Activated CD4-positive, alpha-beta T cell treated with anti-CD3 and anti-CD28 coated beads for 24 hours (primary cell): Measurements from ENCODE around the gene SOBP.

ENCODE experiments used
- DNase-seq, 2 donors: peaks; one replicate each; pipeline ENCODE4 v3.0.0-alpha.2; 2020; ENCODE audit warnings: low read depth in 2 of 2

Gene SOBP

DNA sequence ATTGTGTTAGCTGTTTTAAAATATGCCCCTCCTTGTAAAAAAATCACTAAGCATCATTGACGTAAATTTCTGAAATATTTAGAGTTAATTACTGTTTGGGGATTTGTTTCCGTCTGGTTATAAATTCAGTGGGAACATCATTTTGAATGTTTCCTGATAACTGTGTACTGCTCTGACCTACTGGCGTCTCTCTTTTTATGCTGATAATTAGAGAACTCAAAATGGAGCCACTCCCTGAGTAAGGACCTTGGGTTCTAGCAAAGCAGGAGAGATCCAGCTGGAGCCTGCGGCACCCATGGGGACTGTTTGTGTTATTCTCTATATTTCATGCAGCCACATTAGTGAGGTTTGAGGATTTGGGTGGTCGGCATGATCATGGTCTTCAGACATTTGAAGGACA, 124.9 kb downstream of the SOBP start:
- DNase-seq: no peak

DNA sequence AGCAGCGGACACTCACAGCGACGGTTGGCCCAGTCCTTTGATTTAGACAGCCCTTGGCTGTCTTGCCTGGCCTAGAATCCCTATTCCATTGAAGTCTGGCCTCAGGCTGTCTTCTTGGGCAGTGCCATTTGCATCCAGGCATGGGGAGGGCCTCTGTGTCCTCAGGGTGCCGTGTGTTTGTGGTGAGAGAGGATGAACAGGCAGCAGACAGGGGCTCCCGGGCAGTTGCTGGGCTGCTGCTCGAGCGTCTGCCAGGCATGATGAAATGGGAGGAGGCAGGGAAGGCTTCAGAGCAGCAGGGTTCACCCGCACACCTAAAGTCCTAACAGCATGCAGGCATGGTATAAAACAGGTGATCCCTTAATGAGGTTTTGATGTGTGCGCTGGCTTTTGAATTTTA, 126.9 kb downstream of the SOBP start:
- no peak for DNase-seq

DNA sequence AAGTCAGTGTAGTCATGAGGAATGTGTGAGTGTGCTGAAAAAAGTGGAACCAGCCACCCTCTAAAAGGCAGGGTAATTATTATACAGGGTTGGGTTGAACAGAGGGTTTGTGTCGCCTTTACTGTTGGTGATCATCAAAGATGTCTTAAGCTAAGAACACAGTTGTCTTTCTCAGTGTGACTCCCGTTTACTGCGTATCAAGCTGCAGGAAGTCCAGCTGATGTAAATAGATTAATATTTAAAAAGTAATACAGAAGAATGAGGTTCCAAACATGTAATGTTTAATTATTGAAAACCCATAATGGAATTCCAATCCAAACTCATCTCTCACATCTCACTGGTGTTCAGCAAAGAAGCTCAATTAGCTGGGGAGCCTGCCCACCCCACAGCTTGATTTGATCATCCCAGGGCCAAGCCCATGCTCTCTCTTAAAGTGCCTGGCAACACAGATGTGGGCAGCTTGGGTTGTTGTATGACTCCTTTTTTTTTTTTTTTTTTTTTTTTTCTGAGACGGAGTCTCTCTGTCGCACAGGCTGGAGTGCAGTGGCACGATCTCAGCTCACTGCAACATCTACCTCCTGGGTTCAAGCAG, 127.5 kb downstream of the SOBP start:
- no peak for DNase-seq

DNA sequence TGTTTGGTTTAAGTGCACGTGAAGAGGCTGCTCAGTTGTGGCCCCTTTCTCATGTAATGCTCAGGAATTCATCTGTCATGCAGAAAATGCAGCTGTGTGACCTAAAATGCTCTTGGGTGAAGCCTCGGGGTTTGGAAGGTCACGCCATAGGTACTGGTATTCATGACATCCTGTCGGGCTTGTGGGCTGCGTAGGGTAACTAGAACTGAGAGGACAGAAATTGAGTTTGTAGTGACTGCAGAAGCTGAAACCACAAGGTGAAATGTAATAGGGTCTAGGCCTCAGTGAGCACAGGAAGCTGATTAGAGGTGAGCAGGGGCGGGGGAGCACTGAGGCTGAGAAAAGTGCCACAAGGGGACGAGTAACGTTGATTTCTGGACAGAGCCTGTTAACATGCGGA, 128.8 kb downstream of the SOBP start:
- DNase-seq: no peak

DNA sequence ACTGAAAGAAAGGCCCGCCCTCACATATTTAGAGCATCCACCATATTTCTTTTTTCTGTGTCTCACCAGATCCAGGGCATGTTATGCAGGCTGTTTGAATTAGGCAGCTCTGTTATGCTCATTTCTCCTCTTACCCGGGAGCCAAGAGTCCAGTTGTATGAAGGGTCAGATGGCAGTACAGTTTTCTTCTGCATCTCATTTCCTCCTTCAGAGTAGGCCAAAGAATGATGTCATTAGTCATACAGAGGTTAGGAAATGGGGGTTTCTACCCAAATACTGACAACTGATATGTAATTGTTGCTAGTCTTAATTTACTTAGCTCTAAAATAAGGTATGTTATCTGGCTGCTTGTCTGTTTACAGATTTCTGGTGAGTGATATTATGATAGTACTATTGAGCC, 130.8 kb downstream of the SOBP start:
- no peak for DNase-seq

DNA sequence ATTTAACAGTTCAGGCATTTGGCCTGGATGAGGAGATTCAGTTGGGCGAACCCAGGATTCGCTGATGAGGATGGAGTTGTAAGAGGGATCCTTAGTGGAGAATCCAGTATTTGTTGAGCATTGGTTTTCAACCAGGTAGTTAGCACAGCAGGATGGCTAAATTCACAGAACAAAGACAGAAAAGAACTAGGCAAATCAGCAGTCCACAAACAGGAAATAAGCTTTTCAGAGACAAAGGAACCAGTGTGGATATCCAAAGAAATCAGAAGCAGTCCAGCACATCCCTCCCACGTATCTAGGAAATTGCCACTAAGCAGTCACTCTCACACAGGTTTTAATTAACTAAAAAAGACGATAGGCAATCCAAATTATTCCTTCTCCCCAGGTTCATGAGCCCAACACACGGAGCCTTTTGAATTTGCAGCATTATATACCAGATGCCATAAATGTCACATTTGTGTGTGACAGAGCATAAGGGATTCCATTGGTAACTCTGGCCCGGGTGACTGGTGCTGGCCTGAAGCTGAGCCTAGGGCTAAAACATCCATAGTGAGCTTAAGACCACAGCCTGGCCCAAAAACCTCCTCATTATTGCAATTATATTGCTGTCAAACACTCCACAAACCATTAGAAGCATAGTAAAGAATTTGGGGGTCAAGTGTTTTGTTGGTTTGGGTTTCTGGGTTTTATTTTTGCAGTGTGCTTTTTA, 131.5 kb downstream of the SOBP start:
- DNase-seq: no peak

DNA sequence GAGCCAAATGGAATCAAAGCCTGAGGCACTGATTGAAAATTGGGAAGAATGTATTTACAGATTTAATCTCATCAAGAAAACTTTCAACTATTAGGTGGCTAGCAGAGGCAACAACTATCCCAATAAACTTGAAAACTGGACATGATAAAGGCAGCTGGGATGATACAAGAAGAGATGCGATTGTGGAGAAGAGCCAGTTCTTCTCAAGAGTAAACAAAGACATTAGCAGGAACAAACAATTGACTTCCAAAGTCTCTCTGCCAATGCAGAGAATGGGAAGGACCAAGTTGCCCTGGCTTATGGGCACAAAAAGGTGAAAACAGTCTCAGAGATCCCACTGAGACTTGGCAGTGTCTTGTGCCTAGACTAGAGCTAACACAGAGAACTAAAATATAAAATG, 132.4 kb downstream of the SOBP start:
- DNase-seq: no peak

DNA sequence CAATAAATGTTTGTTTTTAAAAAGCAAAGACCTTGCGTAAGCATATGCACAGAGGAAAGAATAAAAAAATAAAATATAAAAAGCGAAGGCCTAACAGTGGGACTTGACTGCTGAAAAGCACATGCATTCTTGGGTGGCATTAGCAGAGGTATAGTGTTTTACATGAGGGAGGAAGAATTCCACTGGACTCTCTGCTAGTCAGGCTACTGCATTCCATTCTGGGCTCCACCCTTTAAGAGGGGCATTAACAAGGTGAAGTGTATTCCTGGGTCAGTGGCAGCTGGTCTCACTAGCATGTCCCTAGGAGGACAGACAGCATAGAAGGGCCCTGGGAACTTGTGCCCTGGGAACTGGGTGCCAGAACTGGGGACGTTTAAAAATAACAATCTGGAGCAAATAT, 134.1 kb downstream of the SOBP start:
- DNase-seq: no peak

DNA sequence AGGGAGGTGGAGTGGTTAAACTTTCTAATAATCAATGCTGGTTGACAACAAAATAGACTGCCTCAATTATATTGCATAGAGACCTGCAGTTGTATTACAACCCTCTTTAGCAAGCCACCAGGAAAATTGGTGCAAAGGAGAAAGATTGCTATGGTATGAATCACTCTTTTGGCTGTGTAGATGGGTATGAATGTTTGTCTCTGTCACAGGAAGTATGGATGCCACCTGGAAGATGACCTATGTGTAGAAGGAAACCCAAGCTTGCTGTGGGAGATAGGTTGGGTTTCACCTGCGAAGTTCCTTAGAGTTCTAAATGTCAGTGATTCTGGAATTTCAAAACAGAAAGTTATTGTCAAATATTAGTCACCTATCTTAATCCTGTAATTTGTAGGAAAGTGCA, 134.6 kb downstream of the SOBP start:
- no peak for DNase-seq

DNA sequence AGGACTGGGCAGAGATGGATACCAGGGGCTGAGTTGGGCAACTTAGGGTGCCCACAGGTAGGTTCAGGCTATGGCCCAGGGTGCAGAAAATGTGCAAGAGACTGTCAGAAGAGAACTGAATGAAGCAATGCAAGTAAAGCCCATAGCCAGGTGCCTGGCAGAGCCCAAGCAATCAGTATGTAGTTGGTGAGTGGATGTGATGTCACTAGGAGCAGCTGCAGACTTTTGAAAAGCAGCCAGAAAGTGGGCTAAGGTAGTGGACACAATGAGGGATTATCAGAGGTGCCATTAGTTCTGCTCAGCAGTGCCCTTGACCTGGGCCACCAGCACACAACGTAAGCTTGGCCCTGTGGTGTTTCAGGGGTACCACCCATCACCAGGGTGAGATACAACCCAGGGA, 135.3 kb downstream of the SOBP start:
- no peak for DNase-seq

DNA sequence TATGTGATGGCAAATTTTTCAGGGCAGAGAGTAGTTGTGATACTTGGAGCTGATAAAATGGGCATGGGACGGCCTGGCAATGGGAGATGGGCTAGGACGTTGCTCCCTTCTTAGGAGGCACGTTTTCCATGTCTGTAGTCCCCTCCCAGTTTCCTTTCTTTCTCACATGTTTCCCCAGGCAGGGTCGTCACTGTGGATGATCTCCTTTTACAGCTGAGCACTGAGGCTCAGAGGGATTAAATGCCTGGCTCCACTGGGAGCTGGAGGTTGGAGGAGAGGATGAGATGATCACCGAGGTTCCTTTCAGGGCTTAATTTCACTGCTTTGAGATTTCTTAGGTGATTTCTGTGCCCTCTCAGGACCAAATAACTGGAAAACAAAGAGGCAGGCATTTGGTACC, 136.7 kb downstream of the SOBP start:
- no peak for DNase-seq

DNA sequence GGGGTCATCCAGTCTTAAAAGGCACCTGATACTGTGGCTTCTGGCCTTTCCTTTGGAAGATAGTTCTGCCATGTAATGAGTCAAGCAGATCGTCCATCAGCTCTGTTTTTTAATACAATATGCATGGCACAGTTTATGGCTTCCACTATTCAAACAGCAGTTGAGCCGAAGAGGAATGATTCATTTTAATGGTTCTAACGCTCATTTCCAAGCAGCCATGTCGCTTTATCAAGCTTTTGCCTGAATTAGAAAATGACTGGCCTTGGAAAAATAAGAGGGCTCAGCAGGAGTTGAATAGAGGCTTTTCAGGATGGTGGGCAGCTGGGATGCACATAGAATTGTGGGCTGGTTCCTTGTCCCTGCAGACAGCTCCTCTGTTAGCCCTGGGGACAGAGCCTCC, 138.1 kb downstream of the SOBP start:
- no peak for DNase-seq

DNA sequence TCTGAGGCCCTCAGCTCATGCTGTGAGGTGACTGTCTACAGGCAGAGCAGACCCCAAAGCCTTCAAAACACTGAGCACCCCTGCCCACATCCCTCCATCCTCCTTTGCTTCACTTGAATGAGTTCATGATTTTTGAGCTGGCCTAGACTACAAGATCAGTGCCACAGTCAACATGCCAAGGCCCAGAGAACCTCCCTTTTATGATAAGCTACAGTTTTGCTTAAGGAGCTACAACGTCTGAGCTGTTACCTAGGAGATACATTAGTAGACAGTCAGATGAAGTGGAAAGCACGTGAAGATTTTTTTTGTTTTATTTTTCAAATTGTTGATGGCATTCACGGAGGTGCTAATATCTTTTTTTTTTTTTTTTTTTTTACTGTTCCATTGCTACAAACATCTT, 139.0 kb downstream of the SOBP start:
- DNase-seq: no peak

DNA sequence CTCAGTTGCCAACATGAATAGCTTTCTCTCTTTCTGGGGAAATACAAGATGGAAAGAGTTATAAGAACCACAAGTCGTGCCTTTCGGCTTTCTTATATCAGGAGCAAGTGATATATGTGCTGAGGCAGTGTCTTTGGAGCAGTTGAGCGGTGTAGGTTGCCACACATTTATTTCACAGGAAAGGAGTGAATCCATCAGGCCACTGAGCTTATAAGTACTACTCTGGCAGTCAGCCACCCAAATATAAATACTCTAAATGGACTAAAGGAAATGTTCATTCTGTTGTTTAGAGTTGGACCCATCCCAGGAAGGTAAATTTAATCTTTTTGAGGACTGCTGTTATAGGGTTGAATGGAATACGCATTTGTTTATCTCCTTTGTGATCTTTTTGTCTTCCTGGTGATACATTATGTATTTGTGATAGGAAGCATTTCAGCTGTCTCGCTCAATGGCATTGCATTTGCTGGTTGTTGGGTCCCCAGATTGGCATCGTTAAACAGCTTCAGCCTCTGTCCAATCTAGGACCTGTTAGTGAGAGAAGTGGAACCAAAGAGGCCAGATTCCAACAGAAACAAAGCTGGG, 139.7 kb downstream of the SOBP start:
- no peak for DNase-seq

DNA sequence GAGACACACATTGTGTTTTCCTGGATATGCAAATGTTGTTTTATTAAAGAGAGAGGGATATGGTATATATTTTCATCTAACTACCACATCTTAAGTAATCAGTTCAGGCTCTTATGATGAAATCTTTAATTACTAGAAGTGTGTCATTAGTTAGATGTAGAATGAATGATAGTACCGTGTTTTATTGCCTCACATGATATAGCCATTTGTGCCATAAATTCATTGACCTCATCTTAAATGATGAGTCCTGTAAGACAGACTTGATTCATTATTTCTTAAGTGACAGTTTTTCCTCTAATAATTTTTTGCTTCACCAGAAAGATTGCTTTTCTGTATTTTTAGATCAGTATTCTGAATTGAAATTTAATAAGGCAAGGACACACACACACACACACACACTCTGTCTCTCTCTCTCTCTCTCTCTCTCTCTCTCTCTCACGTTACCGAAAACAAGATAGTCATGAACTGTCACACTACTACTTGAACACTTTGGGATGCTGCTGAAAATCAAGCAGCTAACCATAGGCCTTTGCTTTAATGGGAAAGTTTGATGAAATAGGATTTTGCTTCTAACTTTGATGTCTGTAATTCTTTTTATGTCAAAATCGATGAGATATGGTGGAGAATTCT, 140.5 kb downstream of the SOBP start:
- no peak for DNase-seq

DNA sequence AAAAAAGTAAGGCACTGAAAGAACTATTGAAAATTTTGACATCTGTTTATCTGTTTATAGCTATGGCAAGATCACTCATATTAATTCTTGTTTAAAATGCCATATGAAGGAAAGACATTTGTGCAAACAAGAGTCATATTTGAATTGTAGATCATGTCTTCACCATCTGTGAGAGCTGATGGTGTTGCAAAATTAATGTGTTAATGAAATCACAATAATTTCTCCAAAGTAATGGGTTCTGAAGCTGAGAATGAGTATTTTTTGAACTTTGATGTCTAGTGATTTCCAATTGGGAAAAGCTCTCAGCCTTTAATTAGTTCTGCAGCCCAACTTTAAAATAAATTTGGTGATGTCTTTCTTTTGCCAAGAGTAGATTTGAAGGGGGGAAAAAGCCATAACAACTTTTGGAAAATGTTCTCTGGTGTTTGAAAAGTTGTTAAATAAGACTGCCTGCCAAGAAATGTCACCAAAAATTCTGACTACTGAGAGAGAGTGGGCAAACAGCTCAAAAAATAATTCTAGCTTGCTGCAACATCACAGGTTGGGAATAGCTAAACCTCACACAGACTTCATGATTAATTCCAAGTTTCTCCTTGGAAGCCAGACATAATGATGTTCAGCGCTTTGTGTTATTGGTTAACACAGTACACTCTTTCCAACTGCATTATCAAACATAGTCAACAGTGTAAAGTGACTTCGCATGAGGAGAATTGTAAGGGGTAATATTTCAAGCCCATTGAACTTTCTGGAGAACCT, 142.6 kb downstream of the SOBP start:
- DNase-seq: no peak

DNA sequence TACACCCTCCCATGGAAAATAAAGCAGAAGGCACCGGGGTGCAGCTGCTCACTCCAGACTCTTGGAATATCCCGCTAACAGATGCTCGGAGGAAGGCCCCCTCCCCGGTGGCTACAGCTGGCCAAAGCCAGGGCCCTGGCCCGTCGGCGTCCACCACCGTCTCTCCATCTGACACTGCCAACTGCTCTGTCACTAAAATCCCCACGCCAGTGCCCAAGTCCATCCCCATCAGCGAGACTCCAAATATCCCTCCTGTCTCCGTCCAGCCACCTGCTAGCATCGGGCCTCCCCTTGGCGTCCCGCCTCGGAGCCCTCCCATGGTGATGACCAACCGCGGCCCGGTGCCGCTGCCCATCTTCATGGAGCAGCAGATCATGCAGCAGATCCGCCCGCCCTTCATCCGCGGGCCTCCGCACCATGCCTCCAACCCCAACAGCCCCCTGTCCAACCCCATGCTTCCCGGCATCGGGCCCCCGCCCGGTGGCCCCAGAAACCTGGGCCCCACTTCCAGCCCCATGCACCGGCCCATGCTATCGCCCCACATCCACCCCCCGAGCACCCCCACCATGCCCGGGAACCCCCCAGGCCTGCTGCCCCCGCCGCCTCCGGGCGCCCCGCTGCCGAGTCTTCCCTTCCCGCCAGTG, 143.9 kb downstream of the SOBP start:
- no peak for DNase-seq

DNA sequence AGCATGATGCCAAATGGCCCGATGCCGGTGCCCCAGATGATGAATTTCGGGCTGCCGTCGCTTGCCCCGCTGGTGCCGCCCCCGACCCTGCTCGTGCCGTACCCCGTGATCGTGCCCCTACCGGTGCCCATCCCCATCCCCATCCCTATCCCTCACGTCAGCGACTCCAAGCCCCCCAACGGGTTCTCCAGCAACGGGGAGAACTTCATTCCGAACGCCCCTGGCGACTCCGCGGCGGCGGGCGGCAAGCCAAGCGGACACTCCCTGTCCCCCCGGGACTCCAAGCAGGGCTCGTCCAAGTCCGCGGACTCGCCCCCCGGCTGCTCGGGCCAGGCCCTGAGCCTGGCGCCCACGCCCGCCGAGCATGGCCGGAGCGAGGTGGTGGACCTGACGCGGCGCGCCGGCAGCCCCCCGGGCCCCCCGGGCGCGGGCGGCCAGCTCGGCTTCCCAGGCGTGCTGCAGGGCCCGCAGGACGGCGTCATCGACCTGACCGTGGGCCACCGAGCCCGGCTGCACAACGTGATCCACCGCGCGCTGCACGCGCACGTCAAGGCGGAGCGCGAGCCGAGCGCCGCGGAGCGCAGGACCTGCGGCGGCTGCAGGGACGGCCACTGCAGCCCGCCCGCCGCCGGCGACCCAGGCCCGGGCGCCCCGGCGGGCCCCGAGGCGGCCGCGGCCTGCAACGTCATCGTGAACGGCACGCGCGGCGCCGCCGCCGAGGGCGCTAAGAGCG, 144.6 kb downstream of the SOBP start:
- no peak for DNase-seq

DNA sequence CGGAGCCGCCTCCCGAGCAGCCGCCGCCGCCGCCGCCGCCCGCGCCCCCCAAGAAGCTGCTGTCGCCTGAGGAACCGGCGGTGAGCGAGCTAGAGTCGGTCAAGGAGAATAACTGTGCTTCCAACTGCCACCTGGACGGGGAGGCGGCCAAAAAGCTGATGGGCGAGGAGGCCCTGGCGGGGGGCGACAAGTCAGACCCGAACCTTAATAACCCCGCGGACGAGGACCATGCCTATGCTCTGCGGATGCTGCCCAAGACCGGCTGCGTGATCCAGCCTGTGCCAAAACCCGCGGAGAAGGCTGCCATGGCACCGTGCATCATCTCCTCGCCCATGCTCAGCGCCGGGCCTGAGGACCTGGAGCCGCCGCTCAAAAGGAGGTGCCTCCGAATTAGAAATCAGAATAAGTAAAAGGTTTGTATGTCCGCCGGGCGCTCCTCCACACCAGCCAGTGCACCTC, 145.2 kb downstream of the SOBP start:
- no peak for DNase-seq

DNA sequence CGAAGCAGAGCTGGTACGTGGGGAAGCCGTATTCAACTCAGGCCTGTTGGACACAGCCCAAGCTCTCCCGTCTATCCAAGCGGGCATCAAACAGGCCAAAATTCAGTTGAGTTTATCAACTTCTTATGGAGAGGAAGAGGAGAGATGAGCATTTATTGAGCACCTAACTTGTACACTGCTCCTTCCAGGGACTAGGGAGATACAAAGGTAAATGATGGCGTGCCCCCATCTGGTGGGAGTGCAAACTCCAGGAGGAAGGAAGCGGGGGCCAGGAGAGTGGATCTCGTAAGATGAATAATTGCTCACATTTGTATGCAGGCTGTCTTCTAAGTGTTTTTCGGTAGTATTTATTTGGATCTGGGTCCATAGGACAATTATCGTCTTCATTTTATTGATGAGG, 146.6 kb downstream of the SOBP start:
- DNase-seq: no peak
